IPS-11a (cell line): Measurements from ENCODE around the gene PPP2R2B.

ENCODE experiments used
- H3K4me3 ChIP-seq: one replicate; pipeline ENCODE4 v1.5.1; 2013; ENCODE audit warnings: low read depth, low read length, control low read depth

PPP2R2B gene

DNA sequence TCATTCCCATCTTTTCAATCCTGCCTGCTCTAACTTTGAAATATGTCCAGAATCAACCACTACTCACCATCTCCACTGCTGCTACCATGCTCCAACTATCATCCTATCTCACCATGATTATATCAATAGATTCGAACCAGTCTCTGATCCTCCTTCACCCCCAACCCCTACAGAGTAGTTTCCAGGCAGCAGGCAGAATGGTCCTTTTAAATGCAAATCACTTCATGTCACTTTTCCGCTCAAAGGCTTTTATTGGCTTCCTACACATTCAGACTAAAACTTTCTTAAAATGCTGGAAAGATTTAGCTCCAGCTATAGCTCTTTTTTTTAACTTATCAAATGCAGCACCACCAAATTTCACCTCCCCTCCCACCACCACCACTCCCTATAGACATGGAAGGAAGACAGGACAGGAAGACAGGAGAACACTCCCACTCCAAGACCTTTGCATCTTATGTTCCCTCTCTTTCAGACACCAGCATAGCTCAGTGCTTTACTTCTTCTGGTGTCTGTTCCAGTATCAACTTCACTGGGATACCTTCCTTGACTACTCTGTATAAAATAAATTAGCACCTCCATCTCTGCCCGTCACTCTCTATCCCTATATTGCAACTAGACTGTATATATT lies 9.9 kb upstream of the PPP2R2B start:
- H3K4me3 ChIP-seq, result no peak overlapping the region

DNA sequence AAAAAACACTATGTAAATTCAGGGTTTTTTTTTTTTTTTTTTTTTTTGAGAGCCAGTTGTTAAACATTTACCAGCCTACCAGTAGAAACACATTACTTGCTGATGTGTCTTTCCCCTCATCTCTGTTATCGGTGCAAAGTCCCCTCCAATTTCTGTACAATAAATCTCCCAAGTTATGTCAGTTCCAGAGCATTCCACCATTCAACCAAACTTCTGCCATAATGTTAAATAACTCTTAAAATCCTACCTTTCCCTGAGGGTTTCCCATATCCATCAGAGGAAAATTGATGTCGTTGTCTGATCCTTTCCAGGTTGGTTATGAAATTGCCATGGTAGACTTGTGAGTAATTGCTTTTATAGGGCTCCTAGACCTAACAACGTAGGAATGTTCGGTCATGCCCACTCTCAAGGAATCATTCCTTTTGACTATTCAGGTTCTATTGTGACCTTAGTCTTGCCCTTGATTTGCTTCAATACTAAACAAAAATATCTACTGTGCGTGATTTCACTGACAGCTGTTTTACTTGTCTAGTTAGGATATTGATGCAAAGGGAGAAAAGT lies 5.6 kb upstream of the PPP2R2B start:
- H3K4me3 ChIP-seq, result no peak overlapping the region

- no peak overlapping the region for H3K4me3 ChIP-seq
Measured at GRCh38 chr5:146883511-146883910, 5.0 kb upstream of the PPP2R2B start.

- no peak overlapping the region for H3K4me3 ChIP-seq
Measured at GRCh38 chr5:146880966-146881365, 2.4 kb upstream of the PPP2R2B start.

DNA sequence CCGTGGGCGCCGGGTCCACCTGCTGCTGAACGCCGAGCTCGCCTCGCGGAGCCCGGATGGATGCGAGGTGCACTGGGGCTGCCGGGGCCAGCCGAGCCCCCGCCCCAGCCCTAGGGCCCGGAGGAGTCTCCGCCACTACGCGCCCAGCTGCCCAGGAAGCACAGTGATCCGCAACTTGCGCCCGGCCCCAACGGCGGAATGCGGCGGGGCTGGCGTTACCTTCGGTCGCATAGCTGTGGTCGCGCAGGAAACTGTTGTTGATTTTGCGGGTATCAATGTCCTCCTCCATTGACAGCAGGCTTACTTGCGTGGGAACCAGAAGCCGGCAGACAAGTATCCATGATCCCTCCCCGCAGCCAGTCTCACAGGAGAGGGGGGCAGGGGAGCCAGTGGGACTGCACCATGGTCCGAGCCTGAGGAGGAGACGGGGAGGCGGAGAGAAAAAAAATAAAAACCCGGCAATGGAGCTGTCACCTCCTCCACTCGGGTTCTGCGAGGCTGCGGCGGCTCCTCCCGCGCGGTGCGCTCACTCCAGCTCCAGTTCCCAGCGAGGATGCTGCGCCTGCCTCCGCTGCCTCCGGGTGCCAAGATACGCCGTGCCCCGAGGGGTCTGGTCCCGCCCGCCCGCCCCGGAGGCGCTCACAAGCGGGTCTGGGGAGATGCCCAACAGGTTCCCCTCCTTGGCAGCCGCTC lies 628 bp downstream of the PPP2R2B start:
- H3K4me3 ChIP-seq, result peak overlapping the region; percentile 81

- peak overlapping the region; percentile 81 for H3K4me3 ChIP-seq
Measured at GRCh38 chr5:146877178-146877681, 1.3 kb downstream of the PPP2R2B start.

DNA sequence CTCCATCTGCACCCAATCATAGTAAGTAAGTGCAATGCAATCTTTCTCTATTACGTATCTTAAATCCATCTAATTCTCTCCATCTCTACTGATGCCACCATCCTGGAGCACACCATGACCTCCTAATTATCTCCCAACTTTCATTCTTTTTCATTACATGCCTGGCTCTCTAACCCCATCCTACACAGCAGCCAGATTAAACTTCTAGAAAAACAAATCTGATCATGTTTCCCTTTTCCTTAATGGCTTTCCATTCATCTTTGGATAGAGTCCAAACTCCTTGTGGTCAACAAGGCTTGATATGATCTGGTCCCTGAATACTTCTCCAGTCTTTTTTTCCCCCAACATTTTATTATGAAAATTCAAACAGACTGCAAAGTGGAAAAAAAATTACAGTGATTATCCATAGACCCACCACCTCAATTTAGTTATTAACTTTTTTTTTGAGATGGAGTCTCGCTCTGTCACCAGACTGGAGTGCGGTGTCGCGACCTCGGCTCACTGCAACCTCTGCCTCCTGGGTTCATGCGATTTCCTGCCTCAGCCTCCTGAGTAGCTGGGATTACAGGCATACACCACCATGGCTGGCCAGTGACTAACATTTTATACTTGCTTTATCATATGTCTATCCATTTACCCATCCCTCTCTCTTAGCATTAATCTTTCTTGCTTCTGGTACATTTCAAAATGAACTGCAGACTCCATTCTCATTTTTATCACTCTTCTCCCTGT lies 5.2 kb downstream of the PPP2R2B start:
- H3K4me3 ChIP-seq, result no peak overlapping the region

DNA sequence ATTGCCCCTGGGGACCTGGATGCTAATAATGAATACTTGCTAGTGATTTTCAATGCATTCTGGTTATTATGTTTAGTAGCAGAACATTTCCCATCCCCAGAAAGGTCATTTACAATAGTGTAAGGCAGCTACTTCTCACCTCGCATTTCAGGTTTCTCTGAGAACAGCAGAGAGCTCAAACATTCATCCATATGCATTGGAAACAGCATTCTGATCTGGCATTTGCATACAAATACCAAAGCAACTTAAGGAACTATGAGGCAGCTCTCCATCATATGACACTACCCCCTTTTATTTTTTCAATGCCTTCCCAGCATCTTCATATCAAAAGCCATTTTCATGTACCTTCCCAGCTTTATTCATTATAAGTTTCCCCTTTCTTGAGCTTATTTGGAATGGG lies 6.4 kb downstream of the PPP2R2B start:
- H3K4me3 ChIP-seq, result no peak overlapping the region

DNA sequence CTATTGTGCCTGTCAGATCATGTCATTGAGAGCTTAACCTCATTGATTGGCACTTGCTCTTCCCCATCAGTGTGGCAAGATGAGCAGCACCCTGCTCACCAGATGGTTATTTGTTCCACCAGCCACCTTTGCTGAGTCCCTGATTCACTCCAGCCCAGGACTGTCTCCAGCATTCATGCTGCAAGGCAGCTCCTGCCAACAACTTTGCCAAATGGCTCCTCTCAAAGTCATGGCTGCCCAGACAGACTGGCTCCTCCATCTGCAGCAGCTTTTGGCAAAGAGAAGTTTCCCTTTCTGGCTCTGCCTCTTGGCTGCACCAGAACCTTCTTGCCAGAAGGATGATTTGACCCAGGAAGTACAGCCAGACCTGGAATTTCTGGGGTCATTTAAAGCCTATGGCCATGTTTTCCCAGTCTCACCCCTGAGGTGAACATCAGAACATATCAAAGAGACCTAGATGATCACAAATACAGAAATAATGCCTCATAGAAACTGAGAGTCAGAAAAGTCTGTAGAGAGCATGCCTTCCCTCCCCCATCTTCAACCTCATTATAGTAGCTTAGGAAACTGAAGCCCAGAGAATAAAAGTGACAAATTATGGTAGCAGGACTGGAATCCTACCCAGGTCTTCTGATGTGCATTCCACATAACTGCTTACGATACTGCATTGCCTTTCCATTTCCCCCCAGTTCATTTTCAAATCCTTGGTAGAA lies 10.4 kb downstream of the PPP2R2B start:
- no peak overlapping the region for H3K4me3 ChIP-seq

DNA sequence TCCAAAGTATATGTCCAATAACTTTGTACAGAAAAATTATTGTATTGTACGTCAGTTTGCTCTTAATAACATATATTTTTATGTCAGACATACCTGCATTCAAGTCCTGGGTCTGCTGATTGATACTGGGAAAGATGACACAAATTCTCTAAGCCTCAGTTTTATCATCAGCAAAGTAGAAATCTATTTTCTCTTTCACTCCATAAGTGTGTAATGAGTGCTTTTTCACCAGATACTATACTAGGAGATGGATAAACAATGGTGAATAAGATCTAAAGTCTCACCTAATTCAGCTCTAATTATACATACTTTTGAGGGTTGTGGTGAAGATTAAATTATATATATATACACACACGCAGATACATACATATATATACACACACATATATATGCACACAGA lies 12.3 kb downstream of the PPP2R2B start:
- no peak overlapping the region for H3K4me3 ChIP-seq

GRCh38 chr5:146862641-146863040 lies 15.9 kb downstream of the PPP2R2B start:
- no peak overlapping the region for H3K4me3 ChIP-seq

DNA sequence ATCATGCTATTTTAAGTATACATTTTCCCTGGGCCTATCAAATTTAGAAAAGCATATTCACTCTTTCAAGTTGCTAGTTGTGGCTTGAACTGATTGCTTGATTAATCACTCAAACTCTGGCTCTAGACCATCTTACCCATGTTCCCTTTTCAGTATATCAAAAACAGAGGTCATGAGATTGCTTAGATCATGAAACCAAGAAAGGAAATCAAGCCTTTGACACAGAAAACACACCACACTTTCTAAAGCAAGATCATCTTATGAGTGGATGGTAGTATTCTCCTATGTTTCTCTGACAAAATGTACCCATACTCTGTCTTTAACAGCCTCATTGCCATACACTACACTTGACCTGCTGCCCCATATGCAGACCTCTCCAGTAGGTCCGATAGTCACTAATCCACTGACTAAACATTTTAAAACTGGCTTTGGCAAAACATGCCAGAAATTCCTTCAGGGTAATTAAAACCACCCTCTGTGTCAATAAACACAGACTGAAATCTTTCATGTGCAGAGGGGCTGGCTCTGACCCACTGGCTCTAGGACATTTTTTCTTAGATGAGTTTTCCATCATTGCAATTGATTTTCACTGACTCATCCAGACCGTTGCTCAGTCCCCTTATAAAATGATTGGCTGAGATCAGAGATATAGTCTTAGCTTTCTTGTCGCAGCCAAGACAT lies 18.2 kb downstream of the PPP2R2B start:
- no peak overlapping the region for H3K4me3 ChIP-seq

DNA sequence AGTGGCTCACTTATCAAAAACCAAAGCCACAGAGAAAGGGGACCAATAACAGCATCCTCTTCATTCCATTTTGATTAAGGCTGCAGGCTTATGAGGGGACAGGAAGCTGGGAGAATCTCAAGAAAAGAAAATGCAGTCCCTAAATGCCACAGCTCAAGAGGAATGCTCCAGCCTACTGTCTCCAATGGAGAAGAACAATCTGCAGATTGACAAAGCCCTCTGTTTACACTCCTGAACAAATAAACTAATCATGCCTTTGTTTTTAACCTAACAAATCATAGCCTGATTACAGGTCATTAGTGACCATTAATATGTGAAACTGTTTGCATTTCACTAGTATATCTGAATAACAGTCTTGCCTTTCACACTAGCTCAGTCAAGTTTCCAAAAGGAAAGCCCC lies 26.5 kb downstream of the PPP2R2B start:
- H3K4me3 ChIP-seq, result no peak overlapping the region

- H3K4me3 ChIP-seq, result no peak overlapping the region
Measured at GRCh38 chr5:146851133-146851532, 27.4 kb downstream of the PPP2R2B start.

- H3K4me3 ChIP-seq, result no peak overlapping the region
Measured at GRCh38 chr5:146849694-146850303, 28.8 kb downstream of the PPP2R2B start.

DNA sequence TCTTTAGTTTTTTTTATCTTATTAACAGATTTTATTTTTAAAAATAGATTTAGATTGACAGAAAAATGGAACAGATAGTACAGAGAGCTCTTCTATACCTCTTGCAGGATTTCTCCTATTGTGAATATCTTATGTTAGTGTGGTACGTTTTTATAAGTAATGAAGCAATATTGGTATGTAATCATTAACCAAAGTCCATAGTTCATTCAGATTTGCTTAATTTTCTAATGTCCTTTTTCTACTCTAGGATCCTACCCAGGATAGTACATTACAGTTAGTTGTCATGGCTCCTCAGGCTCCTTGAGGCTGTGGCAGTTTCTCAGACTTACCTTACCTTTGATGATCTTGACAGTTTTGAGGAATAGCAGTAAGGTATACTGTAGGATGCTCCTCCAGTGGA lies 30.4 kb downstream of the PPP2R2B start:
- no peak overlapping the region for H3K4me3 ChIP-seq

DNA sequence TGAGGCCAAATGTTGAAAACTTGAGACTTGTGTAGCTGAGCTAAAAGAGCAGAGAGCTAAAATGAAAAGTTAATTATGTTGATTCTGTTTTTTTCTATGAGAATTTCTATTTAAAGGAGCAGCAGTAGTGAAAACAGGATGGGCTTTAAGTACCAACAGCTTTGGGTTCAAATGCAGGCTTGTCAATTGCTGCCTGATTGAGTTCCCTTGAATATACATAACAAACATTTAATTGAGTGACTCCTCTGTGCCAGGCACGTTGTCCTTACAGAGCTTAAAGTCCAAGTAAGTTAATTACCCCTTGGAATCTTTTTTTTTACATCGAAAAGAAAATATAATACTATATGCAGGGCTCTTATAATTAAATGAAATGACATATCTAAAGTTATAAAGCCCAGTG lies 38.5 kb downstream of the PPP2R2B start:
- H3K4me3 ChIP-seq, result no peak overlapping the region

DNA sequence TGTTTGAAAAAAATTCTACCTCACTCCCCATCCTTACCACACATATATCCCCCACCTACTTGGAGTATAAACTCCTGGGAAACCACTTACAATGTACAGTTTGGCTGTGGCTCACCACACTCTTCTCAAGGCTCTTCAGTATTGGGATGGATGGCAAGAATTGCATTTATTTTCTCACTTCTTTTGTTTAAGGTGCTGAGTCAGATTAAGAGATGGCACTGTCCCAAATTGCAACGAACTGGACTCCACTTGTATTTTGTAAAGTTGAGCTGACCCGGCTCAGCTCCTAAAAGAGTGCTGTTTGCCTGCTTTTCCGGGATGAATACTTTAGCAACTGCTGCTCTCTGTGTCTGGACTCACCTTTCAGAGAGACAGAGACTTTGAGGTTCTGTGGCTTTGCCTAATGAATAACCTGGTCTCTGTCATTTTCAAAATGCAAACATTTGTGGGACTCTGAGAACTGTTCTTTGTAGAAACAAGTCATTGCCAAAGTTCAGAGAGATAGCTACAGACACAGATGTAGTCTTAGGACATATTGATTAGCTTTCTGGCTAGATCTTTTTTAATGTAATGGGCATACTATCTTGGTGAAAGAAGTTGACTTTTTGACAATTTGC lies 42.2 kb downstream of the PPP2R2B start:
- H3K4me3 ChIP-seq, result no peak overlapping the region

DNA sequence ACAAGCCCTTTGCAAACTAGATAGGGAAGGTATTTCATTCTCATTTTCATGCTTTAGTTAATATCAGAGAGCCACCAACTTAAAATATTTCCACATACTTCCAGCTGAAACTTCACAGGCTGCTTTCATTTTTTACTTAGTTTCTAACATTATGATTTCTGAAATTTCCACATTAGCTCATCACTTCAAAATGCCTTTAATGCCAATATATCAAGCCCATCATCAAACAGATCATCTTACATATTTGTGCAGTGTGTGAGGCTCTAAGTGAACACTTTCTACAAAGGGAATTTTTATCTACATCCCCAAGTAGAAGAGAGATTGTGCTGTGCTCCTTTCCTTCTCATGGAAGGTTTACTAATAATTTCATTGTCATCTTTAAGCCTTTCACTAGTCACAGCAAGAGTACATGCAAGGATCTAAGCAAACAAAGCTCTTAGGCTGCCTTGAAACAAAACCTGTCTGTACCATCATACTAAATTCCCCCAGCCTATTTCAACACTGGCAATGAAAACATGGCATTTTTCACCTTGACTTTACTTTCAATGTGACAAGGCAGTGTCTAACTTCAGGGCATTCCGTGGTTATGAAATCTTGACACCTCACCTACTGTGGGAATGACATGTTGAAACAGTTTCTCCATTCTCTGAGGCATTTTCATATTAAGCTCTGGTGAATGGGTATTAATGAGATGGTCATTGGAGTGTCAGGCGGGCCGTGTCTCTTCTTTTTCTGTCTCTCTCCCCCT lies 45.4 kb downstream of the PPP2R2B start:
- no peak overlapping the region for H3K4me3 ChIP-seq
